ENCODE measurements around the gene TBCEL.

DNA sequence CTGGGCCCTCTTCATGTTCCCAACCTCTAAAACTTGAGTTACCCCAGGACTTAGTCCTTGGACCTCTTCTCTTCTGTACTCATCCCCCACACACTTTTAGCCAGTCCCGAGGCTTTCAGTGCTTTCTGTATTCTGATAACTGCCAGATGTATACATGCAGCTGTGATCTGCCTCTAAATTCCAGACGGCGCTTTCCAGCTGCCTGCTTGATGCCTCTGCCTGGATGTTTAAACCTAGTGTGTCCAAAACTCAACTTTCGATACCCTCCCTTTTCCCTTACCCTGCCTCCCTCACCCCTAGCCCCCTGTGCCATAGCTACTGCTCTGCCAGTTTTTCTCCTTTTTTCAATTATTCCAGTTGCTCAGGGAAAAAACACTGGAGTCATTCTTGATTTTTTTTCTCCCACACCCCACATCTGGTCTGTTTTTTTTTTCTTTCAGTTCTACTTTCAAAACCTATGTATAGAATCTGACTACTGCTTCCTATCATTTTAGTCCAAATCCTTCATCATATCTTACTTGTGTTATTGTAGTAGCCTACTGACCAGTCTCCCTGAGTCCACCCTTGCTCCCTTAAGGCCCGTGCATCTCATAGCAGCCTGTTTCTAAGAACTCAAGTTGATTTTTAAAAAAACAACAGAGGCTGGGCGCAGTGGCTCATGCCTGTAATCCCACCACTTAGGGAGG, 44.2 kb downstream of the TBCEL start:
- TF ChIP-seq, protein P1, sequence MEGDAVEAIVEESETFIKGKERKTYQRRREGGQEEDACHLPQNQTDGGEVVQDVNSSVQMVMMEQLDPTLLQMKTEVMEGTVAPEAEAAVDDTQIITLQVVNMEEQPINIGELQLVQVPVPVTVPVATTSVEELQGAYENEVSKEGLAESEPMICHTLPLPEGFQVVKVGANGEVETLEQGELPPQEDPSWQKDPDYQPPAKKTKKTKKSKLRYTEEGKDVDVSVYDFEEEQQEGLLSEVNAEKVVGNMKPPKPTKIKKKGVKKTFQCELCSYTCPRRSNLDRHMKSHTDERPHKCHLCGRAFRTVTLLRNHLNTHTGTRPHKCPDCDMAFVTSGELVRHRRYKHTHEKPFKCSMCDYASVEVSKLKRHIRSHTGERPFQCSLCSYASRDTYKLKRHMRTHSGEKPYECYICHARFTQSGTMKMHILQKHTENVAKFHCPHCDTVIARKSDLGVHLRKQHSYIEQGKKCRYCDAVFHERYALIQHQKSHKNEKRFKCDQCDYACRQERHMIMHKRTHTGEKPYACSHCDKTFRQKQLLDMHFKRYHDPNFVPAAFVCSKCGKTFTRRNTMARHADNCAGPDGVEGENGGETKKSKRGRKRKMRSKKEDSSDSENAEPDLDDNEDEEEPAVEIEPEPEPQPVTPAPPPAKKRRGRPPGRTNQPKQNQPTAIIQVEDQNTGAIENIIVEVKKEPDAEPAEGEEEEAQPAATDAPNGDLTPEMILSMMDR (IDR thresholded peaks at IDR 0.05; ENCODE audit: borderline replicate concordance, extremely low read depth, low read length, poor library complexity, severe bottlenecking), result no peak
- TF ChIP-seq EZH2 (IDR thresholded peaks at IDR 0.05; ENCODE audit: borderline replicate concordance, low read depth, low read length, severe bottlenecking), result no peak
